Central memory CD4-positive, alpha-beta T cell (primary cell): ENCODE results near the gene LRRC3C.
"Not testable (repeated sequence)": the region's sequence is repeated elsewhere in the genome, so short reads cannot be mapped to it uniquely, and the experiment has no call there.

Source experiments
- DNase-seq: peaks from one replicate; pipeline ENCODE4 v3.0.0; 2022

Gene LRRC3C

GRCh38 chr17:39924691-39925055 lies 2.9 kb upstream of the LRRC3C start:
- no peak for DNase-seq

- no peak for DNase-seq
Observed at GRCh38 chr17:39925282-39926134, 2.0 kb upstream of the LRRC3C start.

GRCh38 chr17:39926135-39926587 lies 1.4 kb upstream of the LRRC3C start:
- no peak for DNase-seq

- peak; percentile 57 for DNase-seq
Observed at GRCh38 chr17:39926588-39927100, 888 bp upstream of the LRRC3C start.

GRCh38 chr17:39927929-39928857 lies 661 bp downstream of the LRRC3C start:
- DNase-seq, result no peak

GRCh38 chr17:39928858-39929645 lies 1.5 kb downstream of the LRRC3C start:
- no peak for DNase-seq

GRCh38 chr17:39929646-39930407 lies 2.3 kb downstream of the LRRC3C start:
- DNase-seq, result no peak

GRCh38 chr17:39933912-39934311 lies 6.4 kb downstream of the LRRC3C start:
- no peak for DNase-seq

- DNase-seq, result no peak
Observed at GRCh38 chr17:39934324-39934723, 6.8 kb downstream of the LRRC3C start.

GRCh38 chr17:39935909-39936308 lies 8.4 kb downstream of the LRRC3C start:
- DNase-seq, result no peak

GRCh38 chr17:39937447-39937846 lies 9.9 kb downstream of the LRRC3C start:
- no peak for DNase-seq

GRCh38 chr17:39938140-39938869 lies 10.8 kb downstream of the LRRC3C start:
- DNase-seq, result no peak

- DNase-seq, result no peak
Observed at GRCh38 chr17:39939106-39939505, 11.6 kb downstream of the LRRC3C start.

- peak; percentile 51 for DNase-seq
Observed at GRCh38 chr17:39939588-39940419, 12.3 kb downstream of the LRRC3C start.

- no peak for DNase-seq
Observed at GRCh38 chr17:39943702-39944392, 16.3 kb downstream of the LRRC3C start.

GRCh38 chr17:39944393-39944711 lies 16.8 kb downstream of the LRRC3C start:
- no peak for DNase-seq

GRCh38 chr17:39946551-39947330 lies 19.2 kb downstream of the LRRC3C start:
- DNase-seq, result no peak

GRCh38 chr17:39948489-39948828 lies 20.9 kb downstream of the LRRC3C start:
- not testable (repeated sequence) for DNase-seq

- DNase-seq, result no peak
Observed at GRCh38 chr17:39949028-39949427, 21.5 kb downstream of the LRRC3C start.
